GM23338 (cell line): Measurements from ENCODE around the gene PHGDH.

Source experiments
- CREB1 ChIP-seq: fragments of 250-450 bp; sonication (Bioruptor Pico); IDR thresholded peaks from 2 replicates; pipeline ENCODE4 v1.5.0; 2020; ENCODE audit warnings: low read depth, mild to moderate bottlenecking, moderate library complexity
- EZH2 ChIP-seq: fragments of 200-600 bp; sonication (generic); IDR thresholded peaks from one replicate; pipeline ENCODE4 v1.8.0; 2017; ENCODE audit warnings: antibody characterized with exemption, mild to moderate bottlenecking, low read depth; ENCODE audit not compliant: unreplicated experiment
- EZH2phosphoT487 ChIP-seq: fragments of 200-600 bp; sonication (generic); IDR thresholded peaks from one replicate; pipeline ENCODE4 v1.8.1; 2018; ENCODE audit warnings: antibody characterized with exemption; ENCODE audit not compliant: unreplicated experiment
- JUNB ChIP-seq: IDR thresholded peaks from one replicate; pipeline ENCODE4 v1.6.1; 2016; ENCODE audit warnings: antibody characterized with exemption; ENCODE audit not compliant: unreplicated experiment
- POLR2AphosphoS5 ChIP-seq: IDR thresholded peaks from 2 replicates; pipeline ENCODE4 v1.6.1; 2016; ENCODE audit warnings: antibody characterized with exemption, low read depth
- STAT1 ChIP-seq: IDR thresholded peaks from one replicate; pipeline ENCODE4 v1.6.1; 2016; ENCODE audit warnings: antibody characterized with exemption; ENCODE audit not compliant: unreplicated experiment
- TF ChIP-seq, protein P1 (sequence below), 2 experiments: fragments of 200-600 bp in 1 of 2; sonication (generic) in 1 of 2; conservative IDR thresholded peaks; 2 replicates each; pipeline versions ENCODE4 v1.5.1 to v1.6.1; 2016 to 2017; ENCODE audit warnings: antibody characterized with exemption in 2 of 2, low read depth in 2 of 2, mild to moderate bottlenecking in 2 of 2, moderate library complexity in 1 of 2
- TF ChIP-seq, protein P2 (sequence below): IDR thresholded peaks from 2 replicates; pipeline ENCODE4 v1.6.1; 2016; ENCODE audit warnings: antibody characterized with exemption
- TF ChIP-seq, protein P3 (sequence below): IDR thresholded peaks from one replicate; pipeline ENCODE4 v1.6.1; 2018; ENCODE audit warnings: antibody characterized with exemption; ENCODE audit not compliant: unreplicated experiment

DNA sequence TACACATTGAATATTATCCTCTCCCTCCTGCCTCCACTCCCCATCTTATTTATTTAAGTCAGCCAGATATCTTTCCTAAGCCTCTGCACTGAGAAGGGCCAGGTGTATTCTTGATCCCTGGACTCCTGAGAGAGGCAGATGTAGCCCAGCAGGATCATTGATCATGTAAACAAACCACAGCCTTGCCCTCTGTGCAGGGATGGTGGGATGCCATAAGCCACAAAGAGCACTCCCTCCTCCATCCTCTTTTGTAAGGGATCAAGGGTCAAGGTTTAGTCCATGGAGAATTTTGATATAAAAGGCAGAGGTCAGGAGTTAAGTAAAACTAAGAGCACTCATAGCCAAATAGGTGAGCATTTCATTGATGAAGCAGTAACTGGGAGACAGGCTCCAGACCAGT is 17.3 kb downstream of the PHGDH start:
- TF ChIP-seq, protein P1, sequence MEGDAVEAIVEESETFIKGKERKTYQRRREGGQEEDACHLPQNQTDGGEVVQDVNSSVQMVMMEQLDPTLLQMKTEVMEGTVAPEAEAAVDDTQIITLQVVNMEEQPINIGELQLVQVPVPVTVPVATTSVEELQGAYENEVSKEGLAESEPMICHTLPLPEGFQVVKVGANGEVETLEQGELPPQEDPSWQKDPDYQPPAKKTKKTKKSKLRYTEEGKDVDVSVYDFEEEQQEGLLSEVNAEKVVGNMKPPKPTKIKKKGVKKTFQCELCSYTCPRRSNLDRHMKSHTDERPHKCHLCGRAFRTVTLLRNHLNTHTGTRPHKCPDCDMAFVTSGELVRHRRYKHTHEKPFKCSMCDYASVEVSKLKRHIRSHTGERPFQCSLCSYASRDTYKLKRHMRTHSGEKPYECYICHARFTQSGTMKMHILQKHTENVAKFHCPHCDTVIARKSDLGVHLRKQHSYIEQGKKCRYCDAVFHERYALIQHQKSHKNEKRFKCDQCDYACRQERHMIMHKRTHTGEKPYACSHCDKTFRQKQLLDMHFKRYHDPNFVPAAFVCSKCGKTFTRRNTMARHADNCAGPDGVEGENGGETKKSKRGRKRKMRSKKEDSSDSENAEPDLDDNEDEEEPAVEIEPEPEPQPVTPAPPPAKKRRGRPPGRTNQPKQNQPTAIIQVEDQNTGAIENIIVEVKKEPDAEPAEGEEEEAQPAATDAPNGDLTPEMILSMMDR (conservative IDR thresholded peaks at IDR 0.05; ENCODE audit: low read depth in 2 of 2), result no peak
- TF ChIP-seq EZH2 (no peak), POLR2AphosphoS5 (no peak), EZH2phosphoT487 (no peak), CREB1 (CRISPR knock-in tag) (no peak), STAT1 (no peak), JUNB (no peak)
- TF ChIP-seq, protein P2, sequence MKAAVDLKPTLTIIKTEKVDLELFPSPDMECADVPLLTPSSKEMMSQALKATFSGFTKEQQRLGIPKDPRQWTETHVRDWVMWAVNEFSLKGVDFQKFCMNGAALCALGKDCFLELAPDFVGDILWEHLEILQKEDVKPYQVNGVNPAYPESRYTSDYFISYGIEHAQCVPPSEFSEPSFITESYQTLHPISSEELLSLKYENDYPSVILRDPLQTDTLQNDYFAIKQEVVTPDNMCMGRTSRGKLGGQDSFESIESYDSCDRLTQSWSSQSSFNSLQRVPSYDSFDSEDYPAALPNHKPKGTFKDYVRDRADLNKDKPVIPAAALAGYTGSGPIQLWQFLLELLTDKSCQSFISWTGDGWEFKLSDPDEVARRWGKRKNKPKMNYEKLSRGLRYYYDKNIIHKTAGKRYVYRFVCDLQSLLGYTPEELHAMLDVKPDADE, result no peak
- TF ChIP-seq, protein P3, sequence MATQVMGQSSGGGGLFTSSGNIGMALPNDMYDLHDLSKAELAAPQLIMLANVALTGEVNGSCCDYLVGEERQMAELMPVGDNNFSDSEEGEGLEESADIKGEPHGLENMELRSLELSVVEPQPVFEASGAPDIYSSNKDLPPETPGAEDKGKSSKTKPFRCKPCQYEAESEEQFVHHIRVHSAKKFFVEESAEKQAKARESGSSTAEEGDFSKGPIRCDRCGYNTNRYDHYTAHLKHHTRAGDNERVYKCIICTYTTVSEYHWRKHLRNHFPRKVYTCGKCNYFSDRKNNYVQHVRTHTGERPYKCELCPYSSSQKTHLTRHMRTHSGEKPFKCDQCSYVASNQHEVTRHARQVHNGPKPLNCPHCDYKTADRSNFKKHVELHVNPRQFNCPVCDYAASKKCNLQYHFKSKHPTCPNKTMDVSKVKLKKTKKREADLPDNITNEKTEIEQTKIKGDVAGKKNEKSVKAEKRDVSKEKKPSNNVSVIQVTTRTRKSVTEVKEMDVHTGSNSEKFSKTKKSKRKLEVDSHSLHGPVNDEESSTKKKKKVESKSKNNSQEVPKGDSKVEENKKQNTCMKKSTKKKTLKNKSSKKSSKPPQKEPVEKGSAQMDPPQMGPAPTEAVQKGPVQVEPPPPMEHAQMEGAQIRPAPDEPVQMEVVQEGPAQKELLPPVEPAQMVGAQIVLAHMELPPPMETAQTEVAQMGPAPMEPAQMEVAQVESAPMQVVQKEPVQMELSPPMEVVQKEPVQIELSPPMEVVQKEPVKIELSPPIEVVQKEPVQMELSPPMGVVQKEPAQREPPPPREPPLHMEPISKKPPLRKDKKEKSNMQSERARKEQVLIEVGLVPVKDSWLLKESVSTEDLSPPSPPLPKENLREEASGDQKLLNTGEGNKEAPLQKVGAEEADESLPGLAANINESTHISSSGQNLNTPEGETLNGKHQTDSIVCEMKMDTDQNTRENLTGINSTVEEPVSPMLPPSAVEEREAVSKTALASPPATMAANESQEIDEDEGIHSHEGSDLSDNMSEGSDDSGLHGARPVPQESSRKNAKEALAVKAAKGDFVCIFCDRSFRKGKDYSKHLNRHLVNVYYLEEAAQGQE, result no peak
